Mesodermal cell (in vitro differentiated cells): ENCODE data around the gene ITLN2.
"Not testable (repeated sequence)": the region's sequence is repeated elsewhere in the genome, so short reads cannot be mapped to it uniquely, and the experiment has no call there.

Experiments used
- H3K27ac ChIP-seq: 2 replicates; pipeline ENCODE4 v1.7.0; 2013; ENCODE audit warnings: mild to moderate bottlenecking, low read depth, low read length, moderate library complexity; ENCODE audit not compliant: severe bottlenecking
- H3K36me3 ChIP-seq: 2 replicates; pipeline ENCODE4 v1.7.1; 2013; ENCODE audit warnings: mild to moderate bottlenecking, low read length, moderate library complexity; ENCODE audit not compliant: control insufficient read depth, insufficient read depth
- H3K4me1 ChIP-seq: one replicate; pipeline ENCODE4 v1.7.1; 2013; ENCODE audit warnings: mild to moderate bottlenecking, low read length; ENCODE audit not compliant: insufficient read depth, control insufficient read depth, poor library complexity, severe bottlenecking
- H3K4me3 ChIP-seq: 2 replicates; pipeline ENCODE4 v1.7.0; 2013; ENCODE audit warnings: low read length, control low read depth, mild to moderate bottlenecking; ENCODE audit not compliant: insufficient read depth, poor library complexity, severe bottlenecking; ENCODE audit errors: extremely low read depth
- H3K9me3 ChIP-seq: 2 replicates; pipeline ENCODE4 v1.7.1; 2013; ENCODE audit warnings: mild to moderate bottlenecking, low read length, moderate library complexity; ENCODE audit not compliant: control insufficient read depth
- WGBS, 2 experiments: methylation state at CpG; one replicate each; pipeline ENCODE4 v1.1.5; 2013; ENCODE audit warnings: missing lambda C conversion rate in 2 of 2; ENCODE audit not compliant: insufficient coverage in 2 of 2; 5-methylcytosine and 5-hydroxymethylcytosine counted together

Gene ITLN2

DNA sequence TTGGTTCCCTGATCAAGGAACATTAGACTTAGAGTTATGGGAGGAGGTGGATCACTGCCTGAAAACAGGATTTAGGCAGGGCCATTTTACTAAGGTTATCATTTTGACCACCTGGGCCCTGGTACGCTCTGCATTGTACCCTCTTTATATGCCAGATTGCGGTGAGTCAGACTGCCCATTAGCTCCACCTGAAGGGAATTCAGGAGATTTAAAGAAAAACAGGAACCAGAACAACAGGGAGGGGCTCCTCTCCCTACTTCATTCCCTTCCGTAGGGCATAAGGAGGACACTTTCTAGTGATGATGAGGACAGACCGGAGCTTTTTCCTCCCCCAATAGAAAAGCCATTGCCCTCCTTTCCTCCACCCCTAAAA, 49.0 kb downstream of the ITLN2 start:
- Histone ChIP-seq H3K36me3 (no peaks in the 10 kb centered on the region), H3K27ac (peak overlapping the region; percentile 80)
- WGBS, 2 experiments = 85 to 100% methylated on average over 1 to 2 of the region's 4 CpGs

DNA sequence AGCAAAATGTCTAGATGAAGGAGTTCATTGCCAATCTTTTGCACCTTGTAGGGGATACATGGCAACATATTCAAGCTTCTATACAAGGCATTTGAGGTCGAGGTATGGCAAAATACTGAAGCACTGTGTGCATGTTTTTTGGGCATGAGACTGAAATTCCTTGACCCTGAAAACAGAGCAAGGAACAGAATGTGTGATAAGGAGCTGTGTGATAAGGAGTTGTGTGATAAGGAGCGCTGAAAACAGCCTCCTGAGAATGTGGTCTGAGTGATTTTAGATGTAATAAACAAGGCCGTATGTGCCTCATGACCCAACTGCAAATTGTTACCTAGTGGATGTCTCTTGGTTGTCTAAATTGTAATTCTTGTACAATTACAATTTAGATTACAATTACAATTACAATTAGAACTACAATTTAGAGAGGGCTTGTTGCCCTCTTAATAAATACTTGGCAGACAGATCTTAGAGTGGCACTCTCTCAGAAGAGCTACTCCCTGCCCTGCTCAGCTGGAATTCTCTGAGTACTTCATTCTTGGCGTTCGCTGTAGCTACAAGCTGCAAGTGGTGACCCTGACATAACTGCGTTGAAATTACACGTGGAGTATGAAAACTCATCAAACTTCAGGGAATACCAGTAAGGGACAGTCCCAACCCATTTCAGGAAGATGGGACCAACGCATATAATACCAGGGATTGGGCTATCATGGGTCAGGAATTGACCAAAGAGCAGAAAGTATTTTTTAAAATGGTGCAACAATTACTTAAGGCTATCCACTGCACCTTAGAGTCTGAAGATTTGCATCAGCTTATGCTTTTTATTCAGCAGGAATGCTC, 49.6 kb downstream of the ITLN2 start:
- no peaks in the 10 kb centered on the region for H3K36me3 ChIP-seq
- H3K4me3 ChIP-seq = no peak overlapping the region
- 61 to 77% methylated on average over 7 of the region's 8 CpGs for WGBS, 2 experiments
- H3K27ac ChIP-seq = peak overlapping the region; percentile 80
- H3K9me3 ChIP-seq = no peaks in the 10 kb centered on the region
- H3K4me1 ChIP-seq = peaks cover 2% of the 10 kb centered on the region

More for the DNA sequence above, 49.0 kb downstream of the ITLN2 start:
- Histone ChIP-seq H3K4me3 (no peak overlapping the region), H3K4me1 (peaks cover 2% of the 10 kb centered on the region), H3K9me3 (no peaks in the 10 kb centered on the region)

DNA sequence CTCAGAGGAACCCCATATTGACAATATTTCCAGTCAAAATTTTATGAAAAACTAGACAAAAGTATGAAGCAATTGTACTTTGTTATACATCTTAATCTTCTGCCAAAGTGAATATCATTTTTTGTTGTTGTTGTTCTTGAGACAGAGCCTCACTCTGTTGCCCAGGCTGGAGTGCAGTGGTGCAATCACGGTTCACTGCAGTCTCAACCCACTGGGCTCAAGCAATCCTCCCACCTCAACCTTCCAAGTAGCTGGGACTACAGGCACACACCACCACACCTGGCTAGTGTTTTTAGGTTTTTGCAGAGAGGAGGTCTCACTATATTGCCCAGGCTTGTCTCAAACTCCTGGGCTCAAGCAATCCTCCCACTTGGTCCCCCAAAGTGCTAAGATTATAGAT, 52.4 kb downstream of the ITLN2 start:
- not testable (repeated sequence) for H3K27ac ChIP-seq, H3K4me3 ChIP-seq, H3K36me3 ChIP-seq, H3K9me3 ChIP-seq, H3K4me1 ChIP-seq
- 60% methylated on average over 1 of the region's 1 CpG; no CpG with 5 or more reads in 1 of the 2 experiments for WGBS, 2 experiments

DNA sequence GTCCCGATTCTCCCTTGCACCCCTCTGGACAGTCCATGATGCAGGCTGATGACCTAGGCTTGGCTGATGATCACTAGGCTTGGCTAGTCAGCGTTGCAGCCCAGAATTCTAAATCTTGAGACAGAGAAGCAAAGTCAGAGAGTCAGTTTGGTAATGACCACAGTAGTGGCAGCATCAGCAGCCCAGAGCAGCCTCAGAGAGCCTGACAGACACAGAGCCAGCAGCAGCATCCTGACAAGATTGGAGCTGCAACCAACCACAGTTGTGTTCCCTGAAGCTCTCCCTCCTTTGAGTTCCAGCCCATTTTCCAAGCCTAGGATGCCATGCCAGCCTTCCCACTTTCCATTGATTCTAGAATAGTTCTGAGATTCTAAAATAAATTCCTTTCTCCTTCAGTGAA, 52.8 kb downstream of the ITLN2 start:
- Histone ChIP-seq H3K4me3 (no peak overlapping the region), H3K4me1 (peaks cover 2% of the 10 kb centered on the region), H3K27ac (no peak overlapping the region), H3K36me3 (no peaks in the 10 kb centered on the region), H3K9me3 (no peaks in the 10 kb centered on the region)
- WGBS, 2 experiments = 90 to 93% methylated on average over 2 of the region's 2 CpGs

DNA sequence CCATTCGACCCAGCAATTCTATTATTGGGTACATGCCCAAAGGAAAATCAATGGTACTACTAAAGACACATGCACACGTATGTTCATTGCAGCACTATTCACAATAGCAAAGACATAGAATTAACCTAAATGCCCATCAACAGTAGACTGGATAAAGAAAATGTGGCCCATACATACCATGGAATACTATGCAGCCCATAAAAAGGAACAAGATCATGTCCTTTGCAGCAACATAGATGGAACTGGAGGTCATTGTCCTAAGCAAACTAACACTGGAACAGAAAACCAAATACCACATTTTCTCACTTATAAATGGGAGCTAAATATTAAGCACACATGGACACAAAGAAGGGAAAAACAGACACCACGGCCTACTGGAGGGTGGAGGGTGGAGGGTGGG, 53.9 kb downstream of the ITLN2 start:
- 57 to 71% methylated on average over 1 to 2 of the region's 3 CpGs for WGBS, 2 experiments
- H3K9me3 ChIP-seq, H3K27ac ChIP-seq: not testable (repeated sequence)

More for the DNA sequence above, 53.9 kb downstream of the ITLN2 start:
- not testable (repeated sequence) for H3K36me3 ChIP-seq, H3K4me1 ChIP-seq, H3K4me3 ChIP-seq
